ENCODE measurements around the gene CACNA1E.

Gene CACNA1E

GRCh38 chr1:181500636-181501035 is 17.3 kb downstream of the CACNA1E start:
- no peak for TF ChIP-seq CTCF (IDR thresholded peaks at IDR 0.05; ENCODE audit: low read depth, low read length)
- H3K4me3 ChIP-seq (replicated peaks in 1 of 2; ENCODE audit: low read depth in 2 of 2, low read length in 2 of 2), result no peak overlapping the region
- DNase-seq (ENCODE audit: low read depth in 2 of 2), result no peak

- H3K4me3 ChIP-seq (replicated peaks in 1 of 2; ENCODE audit: low read depth in 2 of 2, low read length in 2 of 2), result no peak overlapping the region
- DNase-seq (ENCODE audit: low read depth in 2 of 2), result no peak
- no peak for TF ChIP-seq CTCF (IDR thresholded peaks at IDR 0.05; ENCODE audit: low read depth, low read length)
Measured at GRCh38 chr1:181501612-181502011, 18.3 kb downstream of the CACNA1E start.

GRCh38 chr1:181503171-181503810 is 20.0 kb downstream of the CACNA1E start:
- no peak for TF ChIP-seq CTCF (IDR thresholded peaks at IDR 0.05; ENCODE audit: low read depth, low read length)
- DNase-seq (ENCODE audit: low read depth in 2 of 2), result no peak
- no peak overlapping the region for H3K4me3 ChIP-seq (replicated peaks in 1 of 2; ENCODE audit: low read depth in 2 of 2, low read length in 2 of 2)

GRCh38 chr1:181504399-181504842 is 21.1 kb downstream of the CACNA1E start:
- TF ChIP-seq CTCF (IDR thresholded peaks at IDR 0.05; ENCODE audit: low read depth, low read length), result no peak
- H3K4me3 ChIP-seq (replicated peaks in 1 of 2; ENCODE audit: low read depth in 2 of 2, low read length in 2 of 2), result no peak overlapping the region

GRCh38 chr1:181506563-181507353 is 23.4 kb downstream of the CACNA1E start:
- no peak for TF ChIP-seq CTCF (IDR thresholded peaks at IDR 0.05; ENCODE audit: low read depth, low read length)
- H3K4me3 ChIP-seq (replicated peaks in 1 of 2; ENCODE audit: low read depth in 2 of 2, low read length in 2 of 2), result no peak overlapping the region
- DNase-seq (ENCODE audit: low read depth in 2 of 2), result no peak

More at GRCh38 chr1:181504399-181504842, 21.1 kb downstream of the CACNA1E start:
- DNase-seq (ENCODE audit: low read depth in 2 of 2), result peak; percentile 5 to 19

- DNase-seq (ENCODE audit: low read depth in 2 of 2), result no peak
- no peak for TF ChIP-seq CTCF (IDR thresholded peaks at IDR 0.05; ENCODE audit: low read depth, low read length)
- H3K4me3 ChIP-seq (replicated peaks in 1 of 2; ENCODE audit: low read depth in 2 of 2, low read length in 2 of 2), result no peak overlapping the region
Measured at GRCh38 chr1:181508486-181509165, 25.3 kb downstream of the CACNA1E start.

All from cardiac fibroblast (primary cell).